Measurements from ENCODE around the gene MYO18B.

The MYO18B gene

GRCh38 chr22:25828422-25828821 lies 86.4 kb downstream of the MYO18B start:
- no peak for DNase-seq

- DNase-seq, result no peak
These were observed 87.2 kb downstream of the MYO18B start for GRCh38 chr22:25829237-25829636.

GRCh38 chr22:25829808-25830777 lies 88.1 kb downstream of the MYO18B start:
- no peak for DNase-seq

GRCh38 chr22:25833091-25833490 lies 91.1 kb downstream of the MYO18B start:
- no peak for DNase-seq

- DNase-seq, result no peak
These were observed 91.7 kb downstream of the MYO18B start for GRCh38 chr22:25833676-25834075.

- DNase-seq, result no peak
These were observed 92.5 kb downstream of the MYO18B start for GRCh38 chr22:25834490-25834889.

GRCh38 chr22:25835348-25835747 lies 93.4 kb downstream of the MYO18B start:
- DNase-seq, result no peak

- DNase-seq, result no peak
These were observed 95.4 kb downstream of the MYO18B start for GRCh38 chr22:25837288-25837900.

GRCh38 chr22:25838960-25839741 lies 97.2 kb downstream of the MYO18B start:
- DNase-seq, result no peak

GRCh38 chr22:25839755-25840154 lies 97.8 kb downstream of the MYO18B start:
- DNase-seq, result no peak

GRCh38 chr22:25840167-25840566 lies 98.2 kb downstream of the MYO18B start:
- DNase-seq, result no peak

- DNase-seq, result no peak
These were observed 98.9 kb downstream of the MYO18B start for GRCh38 chr22:25840891-25841290.

- DNase-seq, result no peak
These were observed 99.8 kb downstream of the MYO18B start for GRCh38 chr22:25841775-25842174.

GRCh38 chr22:25843660-25844405 lies 101.8 kb downstream of the MYO18B start:
- DNase-seq, result no peak

- DNase-seq, result no peak
These were observed 102.6 kb downstream of the MYO18B start for GRCh38 chr22:25844601-25845000.

- peak; percentile 49 for DNase-seq
These were observed 104.2 kb downstream of the MYO18B start for GRCh38 chr22:25845985-25846745.

GRCh38 chr22:25847451-25847850 lies 105.5 kb downstream of the MYO18B start:
- no peak for DNase-seq

- DNase-seq, result no peak
These were observed 107.0 kb downstream of the MYO18B start for GRCh38 chr22:25848954-25849353.

GRCh38 chr22:25849522-25849921 lies 107.5 kb downstream of the MYO18B start:
- no peak for DNase-seq

- DNase-seq, result no peak
These were observed 110.2 kb downstream of the MYO18B start for GRCh38 chr22:25852223-25852622.

GRCh38 chr22:25853078-25853477 lies 111.1 kb downstream of the MYO18B start:
- DNase-seq, result no peak

Measured in stimulated activated CD8-positive, alpha-beta memory T cell treated with anti-CD3 and anti-CD28 coated beads, Interleukin-4, amount 100 ng/mL, for 48 hours (primary cell).